OCI-LY3 (cell line): ENCODE data around the gene CDC5L.

ENCODE experiments used
- H2AFZ ChIP-seq: fragments of 200-600, 300-600 bp; shearing (Covaris generic); 2 replicates; pipeline ENCODE4 v1.6.0; 2014; ENCODE audit warnings: antibody characterized with exemption, low read depth, low read length
- H3K27ac ChIP-seq: fragments of 200-600, 300-600 bp; sonication (generic); 2 replicates; pipeline ENCODE4 v1.5.1; 2014; ENCODE audit warnings: mild to moderate bottlenecking, low read length, moderate library complexity, mixed read lengths
- H3K27me3 ChIP-seq: fragments of 200-600, 300-600 bp; sonication (generic); 2 replicates; pipeline ENCODE4 v1.6.1; 2014; ENCODE audit warnings: low read depth, low read length, mixed read lengths
- H3K36me3 ChIP-seq: fragments of 200-600, 300-600 bp; sonication (generic); replicated peaks from 2 replicates; pipeline ENCODE3; 2014; ENCODE audit warnings: low read depth, low read length, mixed read lengths
- H3K4me1 ChIP-seq: fragments of 300-600, 200-600 bp; sonication (generic); 2 replicates; pipeline ENCODE4 v1.6.1; 2014; ENCODE audit warnings: low read length, mixed read lengths
- H3K4me2 ChIP-seq: fragments of 200-600, 300-600 bp; sonication (generic); 2 replicates; pipeline ENCODE4 v1.6.1; 2014; ENCODE audit warnings: low read length, mixed read lengths
- H3K4me3 ChIP-seq: fragments of 300-600, 200-600 bp; sonication (generic); 2 replicates; pipeline ENCODE4 v1.5.1; 2014; ENCODE audit warnings: antibody characterized with exemption, mild to moderate bottlenecking, low read length, moderate library complexity
- H3K79me2 ChIP-seq: fragments of 300-600, 200-600 bp; shearing (Covaris generic); 2 replicates; pipeline ENCODE4 v1.6.1; 2014; ENCODE audit warnings: mild to moderate bottlenecking, low read length, mixed read lengths
- H3K9ac ChIP-seq: fragments of 300-600, 200-600 bp; shearing (Covaris generic); 2 replicates; pipeline ENCODE4 v1.6.0; 2014; ENCODE audit warnings: mild to moderate bottlenecking, low read length, moderate library complexity
- H3K9me3 ChIP-seq: fragments of 200-600, 300-600 bp; shearing (Covaris generic); 2 replicates; pipeline ENCODE4 v1.6.1; 2014; ENCODE audit warnings: low read length, mixed read lengths; ENCODE audit not compliant: insufficient read depth
- H4K20me1 ChIP-seq: fragments of 200-600, 300-600 bp; sonication (generic); 2 replicates; pipeline ENCODE4 v1.6.1; 2016; ENCODE audit warnings: low read length, mixed read lengths; ENCODE audit not compliant: insufficient read depth
- CTCF ChIP-seq: fragments of 200-600, 300-600 bp; sonication (generic); IDR thresholded peaks from 2 replicates; pipeline ENCODE4 v1.5.1; 2014; ENCODE audit warnings: antibody characterized with exemption, low read length, low read depth
- EZH2phosphoT487 ChIP-seq: fragments of 200-600 bp; shearing (Covaris generic); IDR thresholded peaks from 2 replicates; pipeline ENCODE4 v1.6.1; 2018; ENCODE audit warnings: antibody characterized with exemption, mixed run types, low read depth

Gene CDC5L

DNA sequence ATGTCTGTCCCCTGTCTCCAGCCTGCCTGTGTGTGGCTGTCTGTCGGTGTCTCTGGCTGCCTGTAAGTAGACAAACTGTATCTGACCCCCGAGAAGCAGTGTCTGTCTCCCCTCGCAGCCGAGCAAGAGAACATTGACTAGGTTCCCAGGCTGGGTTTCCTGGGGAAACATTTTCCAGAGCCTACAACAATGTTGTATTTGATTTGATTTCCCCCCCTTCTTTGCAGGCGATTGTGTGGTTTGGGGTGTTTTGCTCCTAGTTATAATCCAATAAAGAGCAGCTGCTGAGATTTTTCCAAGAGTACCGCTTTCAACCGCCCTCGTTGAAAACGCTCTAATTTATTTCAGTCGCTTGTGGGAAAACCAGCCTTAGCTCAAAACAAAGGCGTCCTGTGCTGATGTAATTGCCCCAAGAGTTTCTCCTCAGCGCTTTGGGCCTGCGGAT lies 92.6 kb downstream of the CDC5L start:
- TF ChIP-seq EZH2phosphoT487 (no peak), CTCF (no peak)
- Histone ChIP-seq H2AFZ (no peak overlapping the region), H3K4me3 (no peak overlapping the region), H3K36me3 (no peaks in the 10 kb centered on the region), H4K20me1 (no peaks in the 10 kb centered on the region), H3K27ac (no peak overlapping the region), H3K27me3 (peaks cover 33% of the 10 kb centered on the region), H3K4me2 (no peak overlapping the region), H3K9ac (no peak overlapping the region), H3K4me1 (peaks cover 9% of the 10 kb centered on the region), H3K9me3 (no peaks in the 10 kb centered on the region), H3K79me2 (no peaks in the 10 kb centered on the region)

DNA sequence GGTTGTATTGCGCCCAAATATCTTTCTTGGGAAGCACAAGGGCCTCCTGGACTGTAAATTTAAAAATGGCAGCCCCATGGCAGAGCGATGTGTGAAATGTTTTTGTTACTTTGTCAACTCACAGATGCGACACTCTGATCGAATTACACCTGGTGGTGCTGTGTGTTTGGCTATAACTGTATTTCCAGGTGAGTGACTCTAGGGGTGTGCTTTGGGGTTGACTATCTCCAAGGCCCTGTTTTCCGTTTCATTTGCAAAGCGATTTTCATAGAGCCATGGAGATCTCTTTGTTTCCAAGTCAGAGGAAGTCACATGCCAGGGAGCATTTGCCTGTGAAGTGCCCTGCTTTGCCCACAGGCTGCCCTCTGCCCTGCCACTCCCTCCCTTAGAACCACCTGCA lies 93.5 kb downstream of the CDC5L start:
- no peaks in the 10 kb centered on the region for H4K20me1 ChIP-seq
- peaks cover 32% of the 10 kb centered on the region for H3K27me3 ChIP-seq
- no peak overlapping the region for H3K27ac ChIP-seq
- TF ChIP-seq EZH2phosphoT487 (no peak), CTCF (no peak)
- H3K9ac ChIP-seq = no peak overlapping the region
- no peaks in the 10 kb centered on the region for H3K9me3 ChIP-seq
- no peak overlapping the region for H3K4me2 ChIP-seq
- no peak overlapping the region for H3K4me3 ChIP-seq
- H2AFZ ChIP-seq = no peak overlapping the region
- no peaks in the 10 kb centered on the region for H3K36me3 ChIP-seq
- H3K4me1 ChIP-seq = peaks cover 2% of the 10 kb centered on the region; the same call in 1 of the 2 replicates
- H3K79me2 ChIP-seq = no peaks in the 10 kb centered on the region

GRCh38 chr6:44481760-44482159 lies 94.3 kb downstream of the CDC5L start:
- Histone ChIP-seq H2AFZ (no peak overlapping the region), H3K9ac (no peak overlapping the region), H3K4me3 (no peak overlapping the region), H3K9me3 (no peaks in the 10 kb centered on the region), H3K36me3 (no peaks in the 10 kb centered on the region), H3K4me1 (no peaks in the 10 kb centered on the region), H3K27me3 (peaks cover 36% of the 10 kb centered on the region), H3K79me2 (no peaks in the 10 kb centered on the region), H3K4me2 (no peak overlapping the region), H3K27ac (no peak overlapping the region), H4K20me1 (no peaks in the 10 kb centered on the region)
- TF ChIP-seq EZH2phosphoT487 = no peak
- TF ChIP-seq CTCF = no peak

DNA sequence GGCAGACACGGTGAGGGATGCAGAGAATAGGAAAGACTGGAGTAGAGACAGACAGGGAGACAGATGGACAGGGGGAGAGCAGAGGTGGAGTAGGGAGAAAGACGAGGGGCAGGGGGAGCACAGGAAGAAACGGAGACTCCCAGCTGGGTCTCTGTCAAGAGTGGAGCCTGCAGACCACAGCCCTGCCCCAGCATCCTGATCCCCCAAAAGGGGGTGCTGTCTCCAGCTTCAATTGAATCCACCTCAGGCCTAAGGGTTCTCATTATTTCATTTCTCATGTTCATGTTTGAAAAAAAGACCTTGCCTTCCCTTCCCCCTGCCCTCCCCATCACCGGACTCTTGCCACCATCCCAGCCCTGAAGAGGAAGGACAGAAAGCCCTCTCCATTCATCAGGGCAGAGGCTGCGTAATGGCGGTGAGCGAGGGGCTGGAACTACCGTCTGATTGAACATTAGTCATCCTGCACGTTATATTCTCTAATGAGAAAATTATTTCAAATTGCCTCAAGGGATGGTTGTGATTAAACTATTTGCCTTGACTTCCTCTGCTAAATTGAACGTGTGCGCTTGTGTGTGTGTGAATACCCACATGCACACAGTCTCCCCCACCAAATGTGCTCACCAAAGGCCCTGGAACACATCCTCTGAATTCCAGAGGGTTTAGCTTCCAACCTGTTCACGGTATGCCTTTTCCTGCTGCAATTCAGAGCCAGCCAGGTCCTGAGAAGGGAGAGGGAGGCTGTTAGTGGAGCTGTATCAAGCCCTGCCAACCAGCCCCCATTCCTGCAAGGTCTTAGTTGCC lies 98.3 kb downstream of the CDC5L start:
- Histone ChIP-seq H3K4me1 (no peaks in the 10 kb centered on the region), H2AFZ (no peak overlapping the region), H3K4me3 (no peak overlapping the region), H3K27ac (no peak overlapping the region), H3K36me3 (no peaks in the 10 kb centered on the region), H3K9me3 (no peaks in the 10 kb centered on the region), H3K27me3 (peaks cover 51% of the 10 kb centered on the region), H3K4me2 (no peak overlapping the region), H3K79me2 (no peaks in the 10 kb centered on the region), H4K20me1 (no peaks in the 10 kb centered on the region), H3K9ac (no peak overlapping the region)
- TF ChIP-seq EZH2phosphoT487 = no peak
- TF ChIP-seq CTCF = no peak
